HG02571 (cell line): Measurements from ENCODE around the gene KCNS3.

Experiments used
- ATAC-seq: cut with Tn5 transposase; IDR thresholded peaks from one replicate; pipeline ENCODE4 v1.9.1; 2021; ENCODE audit warnings: mild to moderate bottlenecking, moderate library complexity; ENCODE audit not compliant: unreplicated experiment

KCNS3 gene

DNA sequence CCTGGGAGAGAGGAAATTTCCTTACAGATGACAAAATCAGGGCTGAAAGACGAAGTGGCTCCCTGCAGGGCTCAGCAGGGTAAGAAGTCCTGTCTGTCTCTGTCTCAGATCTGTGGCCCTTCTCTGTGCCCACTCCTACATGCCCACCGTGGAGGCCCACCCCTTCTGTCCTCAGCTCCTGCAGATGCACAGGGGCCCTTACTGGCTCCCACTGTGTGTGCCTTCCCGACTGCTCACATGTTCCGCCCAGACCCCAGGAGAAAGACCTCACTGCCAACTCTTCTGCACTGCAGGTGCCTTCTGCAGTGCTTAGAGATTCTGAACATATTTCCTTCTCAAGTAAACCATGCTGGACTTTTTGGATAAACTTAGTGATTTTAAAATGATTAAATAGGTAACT is 1.9 kb upstream of the KCNS3 start:
- ATAC-seq, result no peak

DNA sequence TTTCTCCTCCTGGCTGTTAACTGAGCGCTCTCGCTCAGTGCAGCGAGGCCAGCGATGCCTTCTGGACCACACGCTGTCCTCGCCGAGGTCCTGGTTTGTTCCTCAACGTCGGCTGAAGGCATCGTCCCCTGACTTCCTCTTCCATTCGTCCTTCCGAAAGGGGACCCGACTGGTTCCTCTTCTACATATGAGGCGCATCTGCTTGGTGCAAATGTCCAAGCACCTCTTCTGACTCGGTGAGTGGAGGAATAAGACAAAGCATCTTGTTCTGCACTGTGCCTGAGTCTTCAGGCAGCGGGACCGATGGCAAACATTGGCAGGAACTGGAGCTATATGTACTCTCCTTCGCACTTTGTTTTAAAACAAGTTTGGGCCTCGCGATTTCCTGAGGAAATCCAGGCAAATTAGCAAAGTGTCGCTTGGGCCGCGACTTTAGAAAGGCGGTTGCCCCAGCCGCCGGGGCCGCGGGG is 621 bp upstream of the KCNS3 start:
- peak; percentile 27 for ATAC-seq

DNA sequence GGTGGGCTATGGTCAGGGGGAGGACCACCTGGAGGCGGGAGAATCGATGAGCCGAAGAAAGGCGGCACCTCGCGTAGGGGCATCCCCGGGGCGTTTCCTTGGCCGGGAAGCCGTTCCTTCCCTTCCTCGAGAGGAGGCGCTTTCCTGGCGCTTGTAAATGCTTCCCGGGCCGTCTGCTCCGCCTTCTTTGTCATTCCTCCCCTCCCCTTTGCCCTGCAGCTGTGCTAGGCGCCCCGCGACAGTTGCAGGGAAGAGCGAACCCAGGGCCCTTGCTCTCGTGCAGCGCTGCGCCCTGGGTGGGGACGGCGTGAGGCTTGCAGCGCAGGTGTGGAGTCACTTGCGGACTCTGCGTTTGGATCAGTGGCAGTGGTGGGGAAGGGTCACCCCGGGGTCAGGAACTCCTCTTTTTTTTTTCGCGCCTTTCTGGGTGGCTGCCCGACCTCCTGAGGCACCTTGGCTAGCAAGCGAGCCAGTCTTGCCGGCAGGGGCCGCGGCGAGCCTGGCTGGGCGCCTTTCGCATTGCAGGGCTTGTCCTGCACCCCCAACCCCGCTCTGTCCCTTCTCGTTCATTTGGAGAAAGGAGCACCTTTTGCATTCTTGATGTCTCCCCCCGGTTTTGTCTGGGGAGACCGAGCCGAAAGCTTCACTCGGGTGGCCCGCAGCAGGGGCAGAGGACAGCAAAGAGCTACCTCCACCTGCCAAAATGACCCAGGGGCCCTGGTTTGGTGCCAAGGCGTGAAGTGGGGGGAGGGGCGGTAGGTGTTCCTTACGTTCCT is 858 bp downstream of the KCNS3 start:
- ATAC-seq, result peak; percentile 13

DNA sequence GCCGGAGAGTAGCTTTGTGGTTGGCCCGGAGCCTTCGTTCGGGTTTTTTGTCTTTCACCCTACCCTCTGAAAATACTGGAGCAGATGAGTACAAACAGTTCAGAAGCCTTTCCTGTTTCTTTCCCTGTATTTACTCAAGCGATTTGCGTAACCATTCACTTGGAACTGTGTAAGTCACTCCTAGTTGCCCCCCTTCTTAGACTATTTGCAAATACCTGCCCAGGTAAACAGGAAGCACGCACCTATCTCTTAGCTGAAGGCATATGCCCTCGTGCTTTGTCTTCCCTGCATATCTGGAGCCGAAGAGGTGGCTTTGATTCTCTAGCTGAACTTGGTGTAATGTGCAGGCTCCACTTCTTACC is 1.4 kb downstream of the KCNS3 start:
- ATAC-seq, result no peak

DNA sequence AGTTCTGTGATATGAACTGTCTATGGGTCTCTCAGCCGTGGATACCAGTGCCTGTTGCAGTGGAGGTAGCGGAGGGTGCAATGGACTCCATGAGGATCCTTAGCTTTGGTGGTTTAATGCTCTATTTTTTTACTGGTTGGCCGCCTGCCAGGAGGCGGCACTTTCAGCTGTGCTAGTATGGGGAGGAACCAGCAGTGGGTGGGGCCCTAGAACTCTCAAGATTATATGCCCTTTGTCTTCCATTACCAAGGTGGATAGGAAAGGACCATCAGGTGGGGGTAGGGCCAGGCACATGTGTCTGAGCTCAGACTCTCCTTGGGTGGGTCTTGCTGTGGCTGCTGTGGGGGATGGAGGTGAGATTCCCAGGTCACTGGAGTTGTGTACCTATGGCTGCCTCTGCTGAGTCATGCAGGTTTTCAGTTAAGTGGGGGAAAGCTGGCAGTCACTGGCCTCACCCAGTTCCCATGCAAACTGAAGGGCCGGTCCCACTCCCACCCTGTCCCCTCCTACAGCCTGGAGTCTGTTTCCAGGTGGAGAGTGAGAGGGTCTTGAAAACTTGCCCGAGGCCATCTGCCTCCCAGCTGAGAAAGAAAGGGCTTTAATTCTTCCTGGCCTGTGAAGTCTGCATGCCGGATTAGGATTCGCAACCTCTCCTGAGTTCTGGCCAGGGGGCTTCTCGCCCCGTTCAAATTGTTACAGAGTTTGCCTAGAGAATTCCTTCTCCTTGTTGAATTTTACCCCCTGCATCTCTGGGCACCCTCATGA is 14.5 kb downstream of the KCNS3 start:
- no peak for ATAC-seq

DNA sequence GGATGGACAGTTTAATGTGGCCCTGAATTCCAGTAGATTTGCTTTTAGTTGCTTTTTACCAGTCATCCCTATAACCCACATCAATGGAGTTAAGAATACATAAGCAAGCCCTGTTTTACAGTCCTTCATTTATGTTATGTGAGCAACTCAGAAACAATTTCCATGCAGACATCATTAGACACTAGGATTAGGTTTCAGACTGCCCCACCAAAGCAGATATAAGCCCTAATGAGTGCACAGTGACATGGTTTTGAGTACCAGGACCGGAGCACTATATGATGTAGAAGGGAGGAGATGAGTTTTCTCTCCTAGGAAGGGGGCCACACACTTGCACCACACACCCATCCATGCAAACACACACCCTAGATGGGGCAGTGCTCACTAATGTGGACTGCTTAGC is 15.5 kb downstream of the KCNS3 start:
- ATAC-seq, result no peak

DNA sequence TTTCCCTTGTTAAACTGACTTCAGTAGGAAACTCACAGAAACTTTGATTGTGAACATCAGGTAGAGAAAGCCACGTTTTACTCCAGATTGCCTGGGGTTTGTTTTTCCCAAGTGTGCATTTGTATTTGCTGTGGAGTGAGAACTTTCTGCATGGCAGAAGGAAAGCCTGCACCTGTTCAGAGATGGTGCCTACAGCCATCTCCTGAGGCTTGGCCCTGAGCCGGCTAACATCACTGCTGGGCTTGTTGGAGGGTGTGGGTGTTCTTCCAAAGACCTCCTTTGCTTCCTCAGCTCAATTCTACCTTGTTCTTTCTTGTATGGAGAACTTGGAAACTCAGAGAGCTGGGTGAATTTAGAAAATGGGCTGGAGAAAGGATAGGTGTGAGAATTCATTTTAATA is 16.1 kb downstream of the KCNS3 start:
- ATAC-seq, result no peak

DNA sequence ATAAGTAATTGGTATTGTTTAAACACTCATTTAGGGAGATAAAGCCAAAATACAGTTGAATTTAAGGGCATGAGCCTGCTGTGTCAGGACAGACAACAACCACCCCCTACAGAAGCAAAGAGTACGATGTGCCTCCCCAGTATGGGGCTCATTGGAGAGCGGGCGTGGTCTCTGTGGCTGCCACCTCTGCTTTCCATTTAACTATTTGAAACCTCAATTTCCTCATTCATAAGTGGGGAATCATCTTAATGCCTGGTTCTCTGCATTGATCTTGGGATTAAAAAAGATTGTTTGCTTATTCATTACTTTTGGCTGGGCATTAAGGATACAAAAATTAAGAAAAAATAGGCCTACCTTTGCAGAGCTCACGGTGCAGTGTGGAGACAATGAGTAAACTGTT is 21.4 kb downstream of the KCNS3 start:
- ATAC-seq, result no peak

DNA sequence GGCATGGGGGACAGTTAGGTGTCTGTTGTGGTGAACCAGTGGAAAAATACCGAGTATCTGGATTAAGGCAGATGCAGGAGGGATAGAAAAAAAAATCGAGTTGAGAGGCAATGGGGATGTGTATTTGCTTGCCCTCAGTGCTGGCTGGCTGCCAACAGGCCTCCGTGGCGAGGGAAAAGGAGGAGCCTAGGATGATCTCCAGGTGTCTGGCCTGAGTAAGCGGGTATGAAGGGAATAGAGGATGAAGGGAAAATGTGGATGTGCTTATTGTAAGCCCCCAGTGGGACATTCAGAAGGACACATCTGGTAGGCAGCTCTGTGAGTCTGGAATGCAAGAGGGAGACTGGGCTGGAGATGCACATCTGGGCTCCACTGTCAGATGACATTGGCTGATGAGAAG is 22.8 kb downstream of the KCNS3 start:
- ATAC-seq, result no peak

DNA sequence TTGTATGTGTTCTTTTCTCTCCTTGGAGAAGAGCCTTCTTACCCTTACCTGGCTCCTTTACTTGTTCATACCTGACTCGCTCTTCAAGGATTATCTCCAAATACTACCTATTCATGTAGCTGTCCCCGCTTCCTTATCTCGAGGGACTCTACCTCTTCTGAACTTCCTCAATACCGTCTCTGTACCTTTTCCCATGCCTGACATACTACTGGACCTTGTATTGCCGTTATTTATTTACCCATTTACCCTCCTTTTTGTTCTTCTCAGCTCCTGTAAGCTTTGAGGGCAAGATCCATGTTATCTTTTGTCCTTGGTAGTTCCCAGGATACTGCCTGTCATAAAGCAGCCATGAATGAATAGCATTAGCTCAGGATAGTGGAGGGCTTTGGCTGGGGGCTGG is 32.5 kb downstream of the KCNS3 start:
- ATAC-seq, result no peak

DNA sequence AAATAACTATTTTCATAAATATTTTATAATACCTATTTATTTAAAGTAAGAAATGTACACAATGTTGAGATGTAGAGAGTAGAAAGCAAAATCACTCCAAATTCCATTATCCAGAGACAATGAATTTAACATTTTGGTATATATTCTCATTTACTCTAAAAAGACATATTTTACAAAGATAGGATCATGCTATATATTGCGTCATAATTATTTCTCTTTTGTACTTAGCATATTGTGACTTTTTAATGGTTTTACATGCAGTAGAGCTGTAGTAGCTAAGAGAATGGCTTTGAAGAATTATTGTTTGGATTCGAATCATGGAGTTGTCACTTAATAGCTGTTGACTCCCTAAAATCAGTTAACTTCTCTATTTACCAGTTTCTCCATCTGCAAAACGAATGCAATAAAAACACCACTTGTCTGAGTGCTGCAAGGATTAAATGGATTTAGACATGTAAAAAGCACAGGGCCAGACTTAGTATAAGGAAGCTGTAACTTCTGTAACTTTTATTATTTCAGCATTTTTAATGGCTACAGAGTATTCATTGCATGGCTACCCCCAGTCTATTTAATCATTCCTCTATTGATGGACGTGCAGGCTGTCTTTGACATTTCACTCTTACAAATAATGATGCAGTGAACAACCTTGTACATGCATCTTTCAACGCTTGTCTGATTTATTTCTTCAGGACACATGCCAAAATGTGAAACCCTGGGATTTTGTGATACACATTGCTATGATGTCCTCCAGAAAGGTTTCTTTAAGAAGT is 33.2 kb downstream of the KCNS3 start:
- ATAC-seq, result no peak

DNA sequence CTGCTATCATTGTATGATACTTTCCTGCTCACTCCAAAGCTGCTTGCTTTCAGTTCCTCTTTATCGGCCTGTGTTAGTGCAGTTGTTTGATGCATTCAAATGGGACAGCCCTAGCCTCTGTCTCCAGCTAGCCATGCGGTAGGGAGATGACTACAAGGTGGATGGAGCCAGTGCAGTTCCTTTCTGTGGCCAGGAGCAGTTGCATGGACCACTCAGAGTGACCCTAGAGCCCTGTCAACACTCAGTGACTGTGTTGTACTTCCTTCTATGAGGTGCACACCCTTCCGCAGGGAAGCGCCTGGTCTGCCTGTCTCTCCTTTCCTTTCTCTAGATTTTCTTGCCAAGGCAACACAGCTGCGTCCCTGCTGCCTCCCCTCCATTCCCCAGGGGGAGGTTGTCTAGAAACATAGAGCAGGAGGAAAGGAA is 33.8 kb downstream of the KCNS3 start:
- ATAC-seq, result peak; percentile 97

DNA sequence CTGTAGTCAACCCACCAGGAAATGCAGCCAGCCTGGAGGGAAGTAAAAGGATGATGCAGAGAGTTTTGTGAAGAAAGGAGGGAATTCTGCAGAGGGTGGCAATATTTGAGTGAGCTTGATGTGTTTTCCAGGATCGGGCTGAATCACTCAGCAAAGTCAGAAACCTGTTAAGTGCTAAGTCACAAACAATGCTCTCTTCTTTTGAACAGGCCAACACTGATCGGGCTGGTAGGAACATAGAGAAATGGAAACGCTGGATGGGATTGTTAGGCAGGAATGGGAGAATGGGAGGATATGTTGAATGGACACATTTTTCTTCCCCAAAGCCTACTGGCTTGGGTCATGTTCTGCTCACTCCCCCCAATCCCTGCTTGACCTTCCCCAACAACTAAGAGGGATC is 36.6 kb downstream of the KCNS3 start:
- no peak for ATAC-seq

DNA sequence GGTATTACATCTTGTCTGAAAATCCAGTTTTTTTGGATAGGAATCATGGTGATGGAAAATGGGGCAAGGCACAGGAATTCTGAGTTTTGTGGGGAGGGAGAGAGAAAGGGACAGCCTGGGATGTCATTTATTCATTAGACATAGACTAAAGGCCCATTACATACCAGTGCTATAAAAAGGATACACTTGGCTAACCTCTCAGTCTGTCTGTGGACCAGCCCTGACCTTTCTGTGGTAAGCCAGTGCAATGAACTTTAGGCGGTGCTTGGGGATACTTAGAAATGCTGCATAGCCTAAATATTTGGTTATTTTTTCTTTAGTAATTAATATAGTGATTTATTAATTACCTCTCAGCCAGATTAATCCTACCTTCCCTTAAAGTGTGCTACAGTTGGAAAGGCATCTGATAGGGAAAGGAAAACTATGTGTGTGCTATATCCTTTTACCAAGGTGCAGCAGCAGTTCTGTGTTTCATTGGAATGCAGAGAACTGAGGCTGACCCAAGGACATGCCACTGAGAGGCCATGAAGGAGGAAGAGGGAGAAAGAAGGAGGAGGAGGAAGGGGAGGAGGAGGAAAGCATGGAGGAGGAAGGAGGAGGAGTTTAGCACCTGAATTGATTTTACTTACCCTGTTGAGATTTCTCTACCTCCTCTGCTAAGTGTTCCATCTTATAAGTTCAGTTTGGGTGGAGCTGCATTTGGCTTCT is 37.5 kb downstream of the KCNS3 start:
- ATAC-seq, result no peak

DNA sequence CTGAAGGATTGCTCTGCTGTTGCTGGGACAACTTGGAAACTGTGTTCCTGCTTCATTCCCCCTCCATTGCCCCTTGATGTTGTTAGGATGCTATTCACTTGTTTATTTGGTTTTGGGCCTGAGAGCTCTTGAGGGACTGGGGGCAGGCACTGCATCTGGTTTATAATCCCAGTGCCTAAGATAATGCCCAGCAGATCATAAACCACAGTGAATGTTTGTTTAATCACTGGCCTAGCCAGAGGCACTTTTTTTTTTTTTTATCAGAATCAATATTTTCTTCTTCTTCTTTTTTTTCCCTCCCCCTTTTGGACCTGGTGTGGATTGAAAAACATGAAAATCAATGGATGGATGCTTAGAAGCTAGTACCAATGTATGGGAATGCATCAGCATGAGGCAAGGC is 38.1 kb downstream of the KCNS3 start:
- ATAC-seq, result no peak

DNA sequence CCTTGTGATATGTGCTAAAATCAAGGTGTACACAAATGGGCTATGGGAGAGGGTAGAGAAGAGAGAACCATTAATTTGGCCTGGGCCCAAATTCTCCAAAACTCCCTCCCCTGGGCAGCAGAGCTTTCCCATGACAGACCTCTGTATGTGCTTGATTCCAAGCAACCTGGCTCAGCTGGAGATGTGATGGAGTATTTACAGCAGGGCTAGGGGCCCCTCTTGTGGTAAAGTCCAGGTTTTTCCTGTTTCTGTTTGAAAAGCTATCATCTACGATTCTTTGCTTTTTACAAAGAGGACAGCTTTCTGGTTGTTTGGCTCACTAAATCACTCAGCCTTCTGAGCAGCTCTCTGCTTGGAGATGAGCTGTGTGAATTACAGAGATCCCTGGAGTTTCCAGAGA is 40.3 kb downstream of the KCNS3 start:
- no peak for ATAC-seq

DNA sequence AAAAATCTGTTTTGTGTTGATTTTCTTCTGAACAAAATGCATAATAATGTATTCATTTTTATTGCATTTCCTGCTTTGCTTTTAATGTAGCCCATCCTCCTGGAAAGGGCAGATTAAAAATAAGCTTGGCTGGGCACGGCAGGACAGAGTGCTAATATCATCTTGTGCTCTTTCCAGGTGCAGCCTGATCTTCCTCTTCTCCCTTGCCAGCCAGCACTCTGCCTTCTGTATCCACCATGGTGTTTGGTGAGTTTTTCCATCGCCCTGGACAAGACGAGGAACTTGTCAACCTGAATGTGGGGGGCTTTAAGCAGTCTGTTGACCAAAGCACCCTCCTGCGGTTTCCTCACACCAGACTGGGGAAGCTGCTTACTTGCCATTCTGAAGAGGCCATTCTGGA is 52.3 kb downstream of the KCNS3 start:
- ATAC-seq, result no peak

DNA sequence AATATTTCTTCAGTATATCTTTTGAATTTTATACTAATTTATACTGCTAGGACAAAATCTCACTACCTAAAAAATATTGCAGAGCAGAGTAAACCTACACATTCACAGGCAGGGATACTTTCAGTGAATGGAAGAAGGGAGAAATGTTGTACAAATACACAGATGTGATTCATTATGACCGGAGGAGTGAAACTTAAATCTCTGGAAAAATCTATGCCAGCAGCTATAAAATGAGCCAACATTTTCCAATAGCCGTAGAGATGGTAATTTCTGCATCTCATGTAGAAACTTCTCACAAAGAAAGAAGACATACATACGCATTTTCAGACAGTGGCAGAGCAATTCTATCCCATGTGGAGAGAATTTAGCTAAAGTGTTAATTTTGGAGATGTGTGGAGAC is 54.8 kb downstream of the KCNS3 start:
- no peak for ATAC-seq

DNA sequence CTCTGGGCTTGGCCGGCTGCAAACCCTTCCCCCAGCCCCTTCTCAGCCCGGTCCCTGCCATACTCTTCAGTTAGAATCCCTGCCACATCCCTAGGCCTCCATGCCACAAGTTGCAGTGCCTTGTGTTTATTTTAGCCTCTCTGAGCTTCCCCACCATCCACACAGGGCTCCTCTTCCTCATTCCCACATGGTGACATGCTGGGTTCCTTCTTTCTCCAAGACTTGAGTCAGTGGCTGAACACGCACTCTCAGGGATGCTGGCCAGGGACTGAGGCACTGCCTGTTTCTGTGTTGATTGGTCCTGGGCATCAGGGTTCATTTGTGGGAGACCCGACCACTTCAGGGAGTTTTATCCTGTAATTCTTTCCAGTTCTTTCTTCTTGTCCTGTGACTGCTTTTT is 56.3 kb downstream of the KCNS3 start:
- no peak for ATAC-seq

DNA sequence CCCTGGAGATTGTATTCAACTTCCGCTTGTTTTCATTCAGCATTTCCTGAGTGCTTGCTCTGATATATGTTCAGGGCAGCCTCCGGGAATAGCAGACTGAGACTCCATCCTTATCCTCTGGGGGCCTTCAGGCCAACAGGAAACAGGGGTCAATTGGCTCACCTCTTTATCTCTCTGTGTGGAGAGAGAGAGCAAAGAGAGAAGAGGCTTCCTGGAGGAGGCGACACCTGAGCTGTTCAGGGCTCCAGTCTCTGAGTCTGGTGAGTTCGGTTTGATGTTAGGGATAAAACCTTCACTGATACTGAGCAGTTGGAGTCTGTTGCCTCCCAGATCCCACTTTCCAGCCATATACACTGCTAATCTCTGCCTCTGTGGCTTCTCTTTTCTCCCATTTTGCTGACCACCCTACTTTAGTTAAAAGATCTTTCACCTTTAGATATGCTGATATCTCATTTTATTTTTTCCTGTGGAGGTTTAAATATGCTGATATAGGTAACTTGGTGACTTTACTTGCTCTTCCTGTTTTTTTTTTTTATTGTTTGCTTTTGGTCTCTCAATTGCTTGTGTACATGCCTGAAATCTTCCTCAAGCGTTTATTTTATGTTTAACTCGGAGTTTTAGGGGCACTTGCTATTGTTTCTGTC is 56.9 kb downstream of the KCNS3 start:
- ATAC-seq, result no peak

DNA sequence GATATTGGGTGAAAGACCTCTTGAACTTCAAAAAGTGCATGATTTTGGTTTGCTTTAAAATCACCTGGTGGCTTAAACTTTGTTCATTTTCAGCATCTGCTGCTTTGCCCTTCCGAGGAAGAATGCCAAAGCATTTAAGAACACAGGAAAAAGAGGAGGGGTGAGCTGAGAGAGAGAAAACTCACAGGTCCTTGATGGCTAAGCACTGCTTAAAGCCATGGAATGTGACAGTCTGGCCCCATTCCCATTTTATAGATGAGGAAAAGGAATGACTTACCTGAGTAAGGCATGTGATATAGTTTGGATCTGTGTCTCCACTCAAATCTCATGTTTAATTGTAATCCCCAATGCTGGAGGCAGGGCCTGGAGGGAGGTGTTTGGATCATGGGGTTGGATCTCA is 58.1 kb downstream of the KCNS3 start:
- ATAC-seq, result no peak
